Breast epithelium (tissue), 4 donors: ENCODE measurements around the gene C19orf73. TPM values are rescaled to one million over a fixed set of nuclear protein-coding genes. Genes with fewer than 3 reads are reported as not detected.

Experiments
- DNase-seq, 2 donors: peaks; one replicate each; pipeline ENCODE4 v3.0.0-alpha.2; 2019; ENCODE audit warnings: low spot score in 2 of 2
- H3K27ac ChIP-seq, 2 donors: fragments of 200-600 bp; sonication (generic) in 1 of 2; one replicate each; pipeline ENCODE4 v1.5.1; 2016 to 2019; ENCODE audit warnings: mild to moderate bottlenecking in 1 of 2
- H3K27me3 ChIP-seq, 2 donors: fragments of 200-600 bp; sonication (generic) in 1 of 2; one replicate each; pipeline versions ENCODE4 v1.5.1 to v1.6.0; 2017 to 2019; ENCODE audit warnings: control low read depth in 1 of 2, mild to moderate bottlenecking in 1 of 2
- H3K36me3 ChIP-seq: fragments of 200-600 bp; one replicate; pipeline ENCODE4 v1.5.1; 2019
- H3K4me1 ChIP-seq, 2 donors: fragments of 200-600 bp; sonication (generic); one replicate each; pipeline ENCODE4 v1.5.1; 2016 to 2019; ENCODE audit warnings: control low read depth in 1 of 2
- H3K4me3 ChIP-seq, 3 donors: fragments of 200-600 bp; sonication (generic); 1 replicate in 2 of 3; 2 replicates in 1 of 3; pipeline ENCODE4 v1.5.1; 2016 to 2019; ENCODE audit warnings: mild to moderate bottlenecking in 3 of 3, moderate library complexity in 2 of 3
- H3K9me3 ChIP-seq, 2 donors: fragments of 200-600 bp; sonication (generic) in 1 of 2; one replicate each; pipeline ENCODE4 v1.5.1; 2016 to 2019; ENCODE audit warnings: control low read depth in 1 of 2
- POLR2A ChIP-seq: fragments of 450-650 bp; IDR thresholded peaks from one replicate; pipeline ENCODE4 v1.6.1; 2016; ENCODE audit warnings: antibody characterized with exemption, mild to moderate bottlenecking, moderate library complexity
- POLR2AphosphoS5 ChIP-seq, 3 donors: sonication (generic); formaldehyde crosslinking; IDR thresholded peaks; one replicate each; pipeline ENCODE4 v1.6.1; 2017; ENCODE audit warnings: antibody characterized with exemption in 3 of 3
- intact Hi-C: fragments of 100-400 bp; cut with DNase I; formaldehyde crosslinking; loops from one replicate; pipeline ENCODE4 v1.15.1; 2023; ENCODE audit warnings: low total_unique reads
- total RNA-seq, 3 donors: library from RNA; depleted of rRNA; stranded (reverse); fragments of >200 nt; gene quantifications; one replicate each; pipeline ENCODE4 v1.1.0, GENCODE V29; 2016
- TF ChIP-seq, protein P1 (sequence below), 3 donors: fragments of 450-650 bp; IDR thresholded peaks; one replicate each; pipeline ENCODE4 v1.5.1; 2016 to 2017; ENCODE audit warnings: antibody characterized with exemption in 3 of 3, mild to moderate bottlenecking in 3 of 3, moderate library complexity in 3 of 3

Gene C19orf73
- total RNA-seq, 3 donors from 2014 or later: 3.8 to 5.7 (median 4.6) TPM

DNA sequence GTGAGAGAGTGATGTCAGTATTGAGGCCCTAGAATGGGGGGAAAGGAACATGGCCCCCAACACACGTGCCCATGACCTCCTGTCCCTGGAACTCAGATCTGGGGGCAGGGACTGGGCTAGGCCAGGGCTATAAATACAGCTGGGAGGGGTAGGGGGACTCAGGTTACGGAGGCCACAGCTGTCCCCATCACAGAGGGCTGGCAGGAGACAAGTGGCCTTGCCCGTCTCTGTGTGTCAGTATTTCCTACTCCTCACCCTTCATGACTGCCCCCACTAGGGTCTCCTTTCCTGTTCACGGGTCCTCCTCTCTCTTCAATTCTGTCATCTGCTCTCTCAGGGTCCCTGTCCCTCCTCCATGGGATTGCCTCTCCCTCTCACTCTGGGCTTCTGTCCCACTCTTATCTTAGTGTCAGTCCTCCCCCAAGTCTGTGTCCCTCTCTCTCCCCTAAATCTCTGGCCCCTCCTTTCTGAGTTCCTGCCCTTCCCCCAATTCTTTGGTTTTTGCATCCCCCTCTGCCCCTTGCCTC is 36.9 kb upstream of the C19orf73 start:
- Histone ChIP-seq H3K4me1 (peaks cover 4 to 10% of the 10 kb centered on the region in 2 donors), H3K36me3 (no peaks in the 10 kb centered on the region), H3K4me3 (no peak overlapping the region), H3K27ac (peak overlapping the region in 1 of 2 donors; percentile 63), H3K27me3 (no peaks in the 10 kb centered on the region), H3K9me3 (no peaks in the 10 kb centered on the region)
- no peak for DNase-seq
- TF ChIP-seq POLR2AphosphoS5 (IDR thresholded peaks at IDR 0.05) (no peak), POLR2A (no peak)
- intact Hi-C loops: no loop called here

DNA sequence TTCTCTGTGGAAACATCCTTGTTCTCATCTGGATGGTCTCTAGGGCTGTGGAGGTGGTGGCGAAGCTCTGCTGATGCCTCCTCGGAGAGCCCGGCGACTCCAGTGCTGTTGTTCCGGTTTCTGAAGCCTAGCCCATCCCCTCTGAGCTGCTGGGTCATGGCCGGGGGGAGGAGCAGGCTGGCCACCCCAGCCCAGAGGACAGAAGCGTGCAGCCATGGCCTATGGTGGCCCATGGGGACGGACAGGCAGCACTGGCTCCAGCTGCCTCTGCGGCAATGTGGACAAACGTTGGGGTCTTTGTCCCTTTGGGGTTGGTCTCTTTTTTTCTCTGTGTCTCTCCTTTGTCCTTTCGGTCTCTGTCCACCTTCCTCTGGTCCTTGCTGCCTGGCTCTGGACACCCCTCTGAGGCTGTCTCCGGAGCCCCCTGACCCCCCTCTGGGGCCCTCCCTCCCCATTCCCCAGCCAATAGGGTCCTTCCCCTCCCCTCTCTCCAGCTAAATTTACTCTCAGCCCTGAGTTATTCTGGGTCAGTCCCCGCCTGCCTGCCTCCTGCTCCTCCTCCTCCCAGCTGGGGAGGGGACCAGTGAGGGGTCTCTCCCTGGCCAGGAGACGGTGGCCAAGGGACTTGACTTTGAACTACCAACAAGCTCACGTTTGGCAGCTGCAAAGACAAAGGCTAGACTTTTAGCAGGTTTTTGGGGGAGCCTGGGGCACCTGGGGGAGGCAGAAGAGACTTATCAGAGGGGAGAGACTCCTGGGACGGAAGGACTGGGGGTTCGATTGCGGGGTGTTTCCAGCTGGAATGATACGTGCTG is 36.3 kb upstream of the C19orf73 start, which contains the start of gene HRC:
TSS of gene HRC (minus strand) at position 392 of the 815 bp plus-strand sequence. CDS start at position 233, 159 bp downstream.
- no peaks in the 10 kb centered on the region for H3K27me3 ChIP-seq
- DNase-seq: no peak
- H3K4me3 ChIP-seq: no peak within 1 kb of the TSS
- intact Hi-C loops: no loop called here
- H3K9me3 ChIP-seq: no peaks in the 10 kb centered on the region
- H3K4me1 ChIP-seq: peaks cover 4 to 10% of the 10 kb centered on the region in 2 donors
- peak within 1 kb of the TSS in 1 of 2 donors; percentile 63 for H3K27ac ChIP-seq
- H3K36me3 ChIP-seq: no peaks in the 10 kb centered on the region
- TF ChIP-seq POLR2A: no peak
- TF ChIP-seq, protein P1, sequence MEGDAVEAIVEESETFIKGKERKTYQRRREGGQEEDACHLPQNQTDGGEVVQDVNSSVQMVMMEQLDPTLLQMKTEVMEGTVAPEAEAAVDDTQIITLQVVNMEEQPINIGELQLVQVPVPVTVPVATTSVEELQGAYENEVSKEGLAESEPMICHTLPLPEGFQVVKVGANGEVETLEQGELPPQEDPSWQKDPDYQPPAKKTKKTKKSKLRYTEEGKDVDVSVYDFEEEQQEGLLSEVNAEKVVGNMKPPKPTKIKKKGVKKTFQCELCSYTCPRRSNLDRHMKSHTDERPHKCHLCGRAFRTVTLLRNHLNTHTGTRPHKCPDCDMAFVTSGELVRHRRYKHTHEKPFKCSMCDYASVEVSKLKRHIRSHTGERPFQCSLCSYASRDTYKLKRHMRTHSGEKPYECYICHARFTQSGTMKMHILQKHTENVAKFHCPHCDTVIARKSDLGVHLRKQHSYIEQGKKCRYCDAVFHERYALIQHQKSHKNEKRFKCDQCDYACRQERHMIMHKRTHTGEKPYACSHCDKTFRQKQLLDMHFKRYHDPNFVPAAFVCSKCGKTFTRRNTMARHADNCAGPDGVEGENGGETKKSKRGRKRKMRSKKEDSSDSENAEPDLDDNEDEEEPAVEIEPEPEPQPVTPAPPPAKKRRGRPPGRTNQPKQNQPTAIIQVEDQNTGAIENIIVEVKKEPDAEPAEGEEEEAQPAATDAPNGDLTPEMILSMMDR (IDR thresholded peaks at IDR 0.05): no peak
- TF ChIP-seq POLR2AphosphoS5 (IDR thresholded peaks at IDR 0.05): no peak

DNA sequence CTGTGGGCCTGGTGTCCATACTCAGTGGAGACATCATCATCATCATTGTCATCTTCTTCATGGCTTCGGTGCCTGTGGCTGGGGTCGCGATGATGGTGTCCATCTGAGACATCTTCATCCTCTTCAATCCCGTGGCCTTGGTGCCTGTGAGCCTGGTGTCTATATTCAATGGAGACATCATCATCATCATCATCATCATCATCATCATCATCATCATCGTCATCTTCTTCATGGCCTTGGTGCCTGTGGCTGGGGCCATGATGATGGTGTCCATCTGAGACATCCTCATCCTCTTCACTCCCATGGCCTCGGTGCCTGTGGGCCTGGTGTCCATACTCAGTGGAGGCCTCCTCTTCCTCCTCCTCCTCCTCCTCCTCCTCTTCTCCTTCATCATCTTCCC is 35.3 kb upstream of the C19orf73 start:
- peak overlapping the region in 1 of 2 donors; percentile 38 for H3K27ac ChIP-seq

DNA sequence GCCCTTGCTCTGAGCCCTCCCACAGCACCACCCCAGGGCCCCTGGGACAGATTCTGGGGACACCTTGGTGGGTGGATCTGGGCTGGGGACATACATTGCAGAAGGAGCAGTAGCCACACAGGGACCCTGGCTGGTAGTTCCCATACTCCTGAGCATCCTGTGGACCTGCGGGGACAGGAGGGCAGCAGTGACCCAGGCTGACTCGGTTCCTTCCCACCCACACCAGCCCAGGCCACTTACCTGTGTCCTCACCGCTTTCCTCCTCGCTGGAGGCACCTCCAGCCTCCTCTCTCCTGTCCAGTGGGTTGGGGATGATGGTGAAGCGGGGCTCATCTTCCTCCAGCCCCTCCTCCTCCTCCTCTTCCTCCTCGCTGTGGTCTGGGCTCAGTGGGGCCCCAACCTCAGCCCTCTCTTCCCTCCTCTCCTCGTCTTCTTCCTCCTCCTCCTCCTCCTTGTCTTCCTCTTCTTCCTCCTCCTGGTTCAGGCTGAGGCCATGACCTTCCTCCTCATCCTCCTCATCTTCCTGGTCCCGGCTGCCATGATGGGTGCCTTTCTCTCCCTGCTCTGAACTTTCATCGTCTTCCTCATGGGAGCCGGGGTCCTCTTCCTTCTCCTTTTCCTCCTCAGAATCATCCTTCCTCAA is 34.3 kb upstream of the C19orf73 start:
- no peaks in the 10 kb centered on the region for H3K36me3 ChIP-seq
- H3K4me3 ChIP-seq: no peak overlapping the region
- no peak overlapping the region for H3K27ac ChIP-seq
- intact Hi-C loops: no loop called here
- no peak for DNase-seq
- no peaks in the 10 kb centered on the region for H3K27me3 ChIP-seq
- no peaks in the 10 kb centered on the region for H3K9me3 ChIP-seq
- TF ChIP-seq, protein P1 (IDR thresholded peaks at IDR 0.05): no peak
- TF ChIP-seq POLR2AphosphoS5 (IDR thresholded peaks at IDR 0.05) (no peak), POLR2A (no peak)
- peaks cover 6 to 9% of the 10 kb centered on the region in 2 donors for H3K4me1 ChIP-seq

More for the DNA sequence above, 35.3 kb upstream of the C19orf73 start:
- Histone ChIP-seq H3K4me1 (peaks cover 4 to 10% of the 10 kb centered on the region in 2 donors), H3K27me3 (no peaks in the 10 kb centered on the region), H3K36me3 (no peaks in the 10 kb centered on the region), H3K9me3 (no peaks in the 10 kb centered on the region), H3K4me3 (no peak overlapping the region)
- DNase-seq: no peak
- TF ChIP-seq, protein P1 (IDR thresholded peaks at IDR 0.05): no peak
- TF ChIP-seq POLR2A: no peak
- TF ChIP-seq POLR2AphosphoS5 (IDR thresholded peaks at IDR 0.05): no peak
- intact Hi-C loops: no loop called here

DNA sequence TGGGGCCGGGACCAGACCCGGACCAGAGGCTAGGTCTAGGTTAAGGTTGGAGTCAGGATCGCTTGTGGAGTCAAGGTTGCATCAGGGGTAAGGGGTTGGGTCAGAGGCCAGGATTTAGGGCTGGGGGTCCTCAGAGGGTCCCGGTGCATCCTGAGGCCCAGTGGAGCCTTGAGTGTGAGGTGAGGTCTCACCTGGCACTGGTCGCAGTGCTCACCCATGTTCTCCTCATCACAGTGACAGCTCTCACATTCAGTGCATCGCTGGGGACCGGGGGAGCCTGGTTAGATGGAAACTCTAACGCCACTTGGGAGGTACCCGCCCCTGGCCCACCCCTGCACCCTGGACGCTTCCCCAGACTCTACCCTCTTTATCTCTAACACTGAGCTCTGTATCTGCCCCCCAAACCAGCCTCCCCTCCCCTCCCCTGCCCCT is 33.2 kb upstream of the C19orf73 start:
- Histone ChIP-seq H3K4me3 (peak overlapping the region in 1 of 3 donors; percentile 81), H3K27me3 (no peaks in the 10 kb centered on the region), H3K4me1 (peaks cover 5 to 9% of the 10 kb centered on the region in 2 donors), H3K36me3 (no peaks in the 10 kb centered on the region), H3K9me3 (no peaks in the 10 kb centered on the region), H3K27ac (peak overlapping the region in 1 of 2 donors; percentile 60)
- no peak for DNase-seq
- intact Hi-C loops: loop anchor here (1.0 kb wide), 1 partner anchor 62 kb away; no protein-coding TSS in a partner anchor
- TF ChIP-seq, protein P1 (IDR thresholded peaks at IDR 0.05): no peak
- TF ChIP-seq POLR2A: no peak
- no peak for TF ChIP-seq POLR2AphosphoS5 (IDR thresholded peaks at IDR 0.05)
